ENCODE results near the gene PRKAG3.

The PRKAG3 gene

DNA sequence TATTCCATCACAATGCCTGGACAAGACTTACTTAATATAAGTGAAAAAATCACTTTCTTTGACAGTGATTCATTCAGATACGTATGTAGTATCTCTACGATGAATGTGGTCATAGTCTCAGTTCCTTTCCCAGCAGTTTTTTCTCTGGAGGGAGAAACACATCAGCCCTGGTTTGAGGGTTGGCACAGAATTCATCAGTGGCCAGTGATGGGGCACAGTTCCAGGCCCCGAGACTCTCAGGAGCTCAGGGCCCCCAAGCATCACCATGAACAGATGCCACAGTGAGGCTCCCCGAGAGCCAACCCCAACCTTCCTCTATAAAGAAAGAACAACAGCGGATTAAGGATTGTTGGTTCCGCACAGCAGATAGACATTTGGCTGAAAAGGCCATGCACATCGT lies 12.5 kb downstream of the PRKAG3 start:
- H3K27ac Mint-ChIP-seq = no peak overlapping the region
- H3K36me3 Mint-ChIP-seq = no peaks in the 10 kb centered on the region
- no peaks in the 10 kb centered on the region for H3K4me1 Mint-ChIP-seq
- H3K9me3 Mint-ChIP-seq = no peaks in the 10 kb centered on the region
- no peak overlapping the region for H3K4me3 Mint-ChIP-seq
- H3K27me3 Mint-ChIP-seq = peaks cover 41% of the 10 kb centered on the region
- no peak for ATAC-seq

DNA sequence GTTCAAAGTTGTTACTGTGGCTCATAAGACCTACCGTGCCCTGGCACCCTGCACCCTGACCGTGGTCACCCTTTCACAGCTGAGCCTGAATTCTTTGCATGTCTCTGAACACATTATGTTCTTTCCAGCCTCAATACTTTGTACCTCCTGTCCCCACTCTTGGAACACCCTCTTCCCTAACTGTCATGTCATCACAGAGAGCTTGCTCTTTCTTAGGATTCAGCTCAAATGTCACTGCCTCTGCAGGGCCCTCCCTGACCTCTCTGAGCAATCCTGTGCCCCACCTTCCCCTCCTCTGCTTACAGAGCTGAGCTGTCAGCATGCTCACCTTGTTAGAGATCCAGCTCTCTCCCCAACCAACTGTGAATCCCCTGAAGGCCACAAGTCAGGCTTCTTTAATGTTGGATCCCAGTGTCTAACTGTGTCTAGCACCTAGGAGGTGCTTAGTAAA lies 15.0 kb downstream of the PRKAG3 start:
- Mint-ChIP-seq H3K4me1 (no peaks in the 10 kb centered on the region), H3K36me3 (no peaks in the 10 kb centered on the region), H3K27me3 (peaks cover 45% of the 10 kb centered on the region), H3K9me3 (no peaks in the 10 kb centered on the region), H3K4me3 (no peak overlapping the region), H3K27ac (no peak overlapping the region)
- ATAC-seq = no peak

DNA sequence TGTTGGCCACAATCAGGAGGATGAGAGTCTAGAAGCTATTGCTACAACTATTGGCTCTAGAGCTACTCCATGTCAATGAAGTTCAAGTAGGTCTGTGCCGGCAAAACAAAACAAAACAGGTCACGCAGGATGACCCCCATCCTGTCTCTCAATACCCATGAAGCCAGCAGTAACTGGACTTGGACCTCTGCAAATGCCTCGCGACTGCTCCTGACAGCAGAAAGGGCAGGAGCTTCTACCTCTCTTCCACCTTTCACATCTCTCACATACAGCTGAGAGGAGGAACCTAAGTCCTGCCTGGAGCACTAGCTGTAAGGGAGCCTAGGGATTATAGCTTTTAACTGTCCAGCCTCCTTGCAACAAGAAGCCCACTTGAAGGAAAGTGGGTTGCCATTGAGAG lies 16.0 kb downstream of the PRKAG3 start:
- no peaks in the 10 kb centered on the region for H3K36me3 Mint-ChIP-seq
- ATAC-seq = no peak
- H3K4me1 Mint-ChIP-seq = no peaks in the 10 kb centered on the region
- H3K9me3 Mint-ChIP-seq = no peaks in the 10 kb centered on the region
- H3K27ac Mint-ChIP-seq = no peak overlapping the region
- H3K4me3 Mint-ChIP-seq = no peak overlapping the region
- peaks cover 41% of the 10 kb centered on the region for H3K27me3 Mint-ChIP-seq

DNA sequence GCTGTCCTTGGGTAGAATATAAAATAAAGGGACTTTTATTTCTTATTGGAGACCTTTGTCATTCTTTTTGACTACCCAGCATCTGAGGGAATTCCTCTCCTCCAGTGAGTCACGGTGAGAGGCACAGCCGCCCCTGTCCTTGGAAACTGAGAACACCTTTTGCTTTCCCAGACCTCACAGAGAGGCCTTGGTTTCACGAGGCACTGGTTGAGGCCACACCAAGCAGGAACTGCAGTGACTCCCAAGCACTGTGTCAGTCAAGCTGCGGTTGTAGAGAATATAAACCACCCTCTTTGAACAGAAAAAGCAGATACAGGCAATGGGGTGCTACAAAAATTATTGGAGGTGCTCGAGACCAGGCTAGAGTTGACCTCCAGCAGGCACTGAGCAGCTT lies 16.4 kb downstream of the PRKAG3 start:
- Mint-ChIP-seq H3K36me3 (no peaks in the 10 kb centered on the region), H3K4me3 (no peak overlapping the region)

DNA sequence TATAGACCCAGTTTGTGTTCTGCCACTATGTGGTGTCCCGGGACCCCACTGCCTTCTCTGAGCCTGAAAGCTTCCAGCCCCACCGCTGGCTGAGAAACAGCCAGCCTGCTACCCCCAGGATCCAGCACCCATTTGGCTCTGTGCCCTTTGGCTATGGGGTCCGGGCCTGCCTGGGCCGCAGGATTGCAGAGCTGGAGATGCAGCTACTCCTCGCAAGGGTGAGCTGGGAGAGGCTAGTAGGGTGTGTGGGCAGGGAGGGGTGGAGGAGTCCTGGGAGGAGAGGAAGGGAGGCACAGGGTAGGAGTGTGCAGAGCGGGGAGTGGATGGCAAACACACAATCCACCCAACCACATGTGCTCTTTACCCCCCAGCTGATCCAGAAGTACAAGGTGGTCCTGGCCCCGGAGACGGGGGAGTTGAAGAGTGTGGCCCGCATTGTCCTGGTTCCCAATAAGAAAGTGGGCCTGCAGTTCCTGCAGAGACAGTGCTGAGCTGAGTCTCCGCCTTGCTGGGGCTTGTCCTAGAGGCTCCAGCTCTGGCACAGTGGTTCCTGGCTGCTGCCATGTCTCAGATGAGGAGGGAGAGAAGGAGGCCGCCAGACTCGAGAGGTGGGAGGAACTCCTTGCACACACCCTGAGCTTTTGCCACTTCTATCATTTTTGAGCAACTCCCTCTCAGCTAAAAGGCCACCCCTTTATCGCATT lies 16.9 kb downstream of the PRKAG3 start:
- Mint-ChIP-seq H3K27me3 (peaks cover 38% of the 10 kb centered on the region), H3K9me3 (no peaks in the 10 kb centered on the region), H3K27ac (no peak overlapping the region), H3K4me1 (no peaks in the 10 kb centered on the region), H3K4me3 (no peak overlapping the region), H3K36me3 (no peaks in the 10 kb centered on the region)
- peak; percentile 46 for ATAC-seq

More for the DNA sequence above, 16.4 kb downstream of the PRKAG3 start:
- Mint-ChIP-seq H3K27ac (no peak overlapping the region), H3K4me1 (no peaks in the 10 kb centered on the region), H3K27me3 (peaks cover 37% of the 10 kb centered on the region), H3K9me3 (no peaks in the 10 kb centered on the region)
- ATAC-seq = no peak

DNA sequence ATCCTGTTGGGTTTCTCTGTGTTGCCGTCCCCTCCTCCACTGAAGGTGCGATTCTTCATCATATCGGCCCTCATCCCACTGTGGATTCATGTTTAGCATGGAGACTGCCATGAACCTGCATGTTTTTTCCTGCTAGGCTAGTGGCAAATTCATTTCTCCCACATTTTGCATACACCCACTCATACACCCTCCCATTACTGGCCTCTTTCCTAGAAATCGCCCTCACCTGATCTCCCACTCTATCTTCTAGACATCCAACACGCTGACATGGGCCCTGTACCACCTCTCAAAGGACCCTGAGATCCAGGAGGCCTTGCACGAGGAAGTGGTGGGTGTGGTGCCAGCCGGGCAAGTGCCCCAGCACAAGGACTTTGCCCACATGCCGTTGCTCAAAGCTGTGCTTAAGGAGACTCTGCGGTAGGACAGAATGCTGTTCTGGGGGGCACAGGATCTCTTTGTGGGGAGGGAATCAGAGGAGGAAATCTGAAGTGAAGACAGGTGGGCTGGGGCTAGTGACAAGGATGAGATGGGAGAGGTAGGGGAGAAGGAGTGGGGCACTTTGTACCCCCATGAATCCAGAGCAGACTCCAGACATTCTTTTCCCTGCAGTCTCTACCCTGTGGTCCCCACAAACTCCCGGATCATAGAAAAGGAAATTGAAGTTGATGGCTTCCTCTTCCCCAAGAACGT lies 17.7 kb downstream of the PRKAG3 start:
- H3K4me1 Mint-ChIP-seq = no peaks in the 10 kb centered on the region
- no peaks in the 10 kb centered on the region for H3K36me3 Mint-ChIP-seq
- H3K27ac Mint-ChIP-seq = no peak overlapping the region
- no peak for ATAC-seq
- H3K4me3 Mint-ChIP-seq = no peak overlapping the region
- H3K9me3 Mint-ChIP-seq = no peaks in the 10 kb centered on the region
- peaks cover 46% of the 10 kb centered on the region for H3K27me3 Mint-ChIP-seq

DNA sequence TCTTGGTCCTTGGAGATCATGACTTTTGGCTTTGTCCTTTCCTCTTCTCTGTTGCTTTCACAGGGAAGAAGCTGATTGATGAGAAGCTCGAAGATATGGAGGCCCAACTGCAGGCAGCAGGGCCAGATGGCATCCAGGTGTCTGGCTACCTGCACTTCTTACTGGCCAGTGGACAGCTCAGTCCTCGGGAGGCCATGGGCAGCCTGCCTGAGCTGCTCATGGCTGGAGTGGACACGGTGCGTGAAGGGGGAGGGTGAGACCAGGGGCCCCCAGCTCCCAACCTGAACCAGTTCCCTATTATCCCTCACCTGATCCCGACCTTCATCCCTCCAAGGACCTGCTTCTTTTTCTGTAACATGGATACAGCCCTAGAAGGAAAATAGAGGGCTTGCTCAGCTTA lies 18.7 kb downstream of the PRKAG3 start:
- no peaks in the 10 kb centered on the region for H3K9me3 Mint-ChIP-seq
- H3K4me3 Mint-ChIP-seq = no peak overlapping the region
- ATAC-seq = no peak
- H3K27ac Mint-ChIP-seq = no peak overlapping the region
- peaks cover 55% of the 10 kb centered on the region for H3K27me3 Mint-ChIP-seq
- no peaks in the 10 kb centered on the region for H3K36me3 Mint-ChIP-seq
- no peaks in the 10 kb centered on the region for H3K4me1 Mint-ChIP-seq

DNA sequence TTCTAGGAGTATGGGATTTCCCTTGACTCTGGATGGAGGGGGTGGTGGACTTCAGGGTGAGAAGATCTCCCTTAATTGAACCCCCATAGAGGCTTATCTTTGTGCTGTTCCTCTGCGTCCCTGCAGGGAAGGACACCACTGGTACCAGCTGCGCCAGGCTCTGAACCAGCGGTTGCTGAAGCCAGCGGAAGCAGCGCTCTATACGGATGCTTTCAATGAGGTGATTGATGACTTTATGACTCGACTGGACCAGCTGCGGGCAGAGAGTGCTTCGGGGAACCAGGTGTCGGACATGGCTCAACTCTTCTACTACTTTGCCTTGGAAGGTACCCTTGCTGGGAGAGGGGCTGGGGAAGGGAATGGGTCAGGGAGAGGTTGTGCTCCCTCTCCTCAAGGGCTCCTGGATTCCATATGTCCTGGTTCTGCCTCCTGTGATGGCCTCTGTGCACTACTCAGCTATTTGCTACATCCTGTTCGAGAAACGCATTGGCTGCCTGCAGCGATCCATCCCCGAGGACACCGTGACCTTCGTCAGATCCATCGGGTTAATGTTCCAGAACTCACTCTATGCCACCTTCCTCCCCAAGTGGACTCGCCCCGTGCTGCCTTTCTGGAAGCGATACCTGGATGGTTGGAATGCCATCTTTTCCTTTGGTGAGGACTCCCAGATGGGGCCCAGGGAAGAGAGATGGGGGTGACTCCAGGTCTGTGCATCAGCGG lies 19.3 kb downstream of the PRKAG3 start:
- no peaks in the 10 kb centered on the region for H3K4me1 Mint-ChIP-seq
- H3K36me3 Mint-ChIP-seq = no peaks in the 10 kb centered on the region
- no peaks in the 10 kb centered on the region for H3K9me3 Mint-ChIP-seq
- H3K27ac Mint-ChIP-seq = no peak overlapping the region
- no peak overlapping the region for H3K4me3 Mint-ChIP-seq
- ATAC-seq = no peak
- H3K27me3 Mint-ChIP-seq = peaks cover 55% of the 10 kb centered on the region

DNA sequence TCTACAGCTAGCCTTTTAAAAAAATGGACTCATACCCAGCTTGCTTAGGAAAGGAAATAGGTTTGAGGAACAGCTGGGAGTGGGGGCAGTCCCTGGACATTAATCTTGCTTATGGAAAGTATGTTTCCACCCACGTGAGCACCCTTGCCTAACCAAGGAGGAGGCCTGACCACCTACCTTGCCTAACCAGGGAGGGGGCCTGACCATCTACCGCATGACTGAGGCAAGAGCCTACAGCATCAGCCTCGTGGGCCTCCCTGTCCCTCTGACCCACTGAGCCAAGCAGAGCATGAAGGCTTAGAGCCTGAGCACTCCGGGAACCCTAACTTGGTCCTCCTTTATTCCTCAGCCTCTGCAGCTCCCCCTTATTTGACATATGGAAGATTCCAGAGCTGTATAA lies 20.2 kb downstream of the PRKAG3 start:
- Mint-ChIP-seq H3K4me3 (no peak overlapping the region), H3K9me3 (no peaks in the 10 kb centered on the region), H3K36me3 (no peaks in the 10 kb centered on the region), H3K4me1 (no peaks in the 10 kb centered on the region), H3K27me3 (peaks cover 55% of the 10 kb centered on the region), H3K27ac (no peak overlapping the region)
- ATAC-seq = no peak

DNA sequence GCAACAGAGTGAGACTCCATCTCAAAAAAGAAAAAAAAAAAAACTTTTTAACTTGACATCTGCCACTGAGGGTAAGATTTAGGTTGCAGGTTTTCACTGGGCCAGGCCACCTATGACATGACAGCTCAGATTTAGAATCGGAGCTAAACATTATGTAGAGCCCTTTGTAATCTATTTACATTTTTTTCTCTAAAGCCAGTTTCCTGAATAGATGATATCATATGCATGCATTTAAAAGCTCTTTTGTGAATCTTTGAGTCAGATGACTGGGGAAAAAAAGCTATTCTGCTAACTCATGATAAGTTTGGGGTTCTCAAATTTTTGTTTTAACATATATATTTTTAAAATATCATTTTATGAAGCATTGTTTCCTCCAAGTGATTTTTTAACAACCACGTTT lies 21.3 kb downstream of the PRKAG3 start:
- H3K27me3 Mint-ChIP-seq = peaks cover 61% of the 10 kb centered on the region
- H3K9me3 Mint-ChIP-seq = peaks cover under 1% of the 10 kb centered on the region
- no peaks in the 10 kb centered on the region for H3K36me3 Mint-ChIP-seq
- ATAC-seq = no peak
- no peak overlapping the region for H3K4me3 Mint-ChIP-seq
- H3K27ac Mint-ChIP-seq = no peak overlapping the region
- no peaks in the 10 kb centered on the region for H3K4me1 Mint-ChIP-seq

DNA sequence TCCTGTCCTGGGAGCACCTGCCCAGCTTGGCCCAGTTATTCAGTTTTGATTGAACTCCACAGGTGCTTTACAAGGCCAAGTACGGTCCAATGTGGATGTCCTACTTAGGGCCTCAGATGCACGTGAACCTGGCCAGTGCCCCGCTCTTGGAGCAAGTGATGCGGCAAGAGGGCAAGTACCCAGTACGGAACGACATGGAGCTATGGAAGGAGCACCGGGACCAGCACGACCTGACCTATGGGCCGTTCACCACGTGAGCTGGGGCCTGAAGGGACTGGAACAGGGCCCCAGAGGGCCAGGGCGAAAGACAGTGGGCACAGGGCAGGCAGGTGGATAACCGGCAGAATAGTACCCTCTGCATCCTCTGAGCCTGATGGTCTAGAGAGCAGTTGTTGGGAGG lies 22.1 kb downstream of the PRKAG3 start:
- Mint-ChIP-seq H3K4me1 (no peaks in the 10 kb centered on the region), H3K4me3 (no peak overlapping the region), H3K27me3 (peaks cover 66% of the 10 kb centered on the region), H3K9me3 (peaks cover 6% of the 10 kb centered on the region), H3K27ac (no peak overlapping the region), H3K36me3 (no peaks in the 10 kb centered on the region)
- no peak for ATAC-seq

DNA sequence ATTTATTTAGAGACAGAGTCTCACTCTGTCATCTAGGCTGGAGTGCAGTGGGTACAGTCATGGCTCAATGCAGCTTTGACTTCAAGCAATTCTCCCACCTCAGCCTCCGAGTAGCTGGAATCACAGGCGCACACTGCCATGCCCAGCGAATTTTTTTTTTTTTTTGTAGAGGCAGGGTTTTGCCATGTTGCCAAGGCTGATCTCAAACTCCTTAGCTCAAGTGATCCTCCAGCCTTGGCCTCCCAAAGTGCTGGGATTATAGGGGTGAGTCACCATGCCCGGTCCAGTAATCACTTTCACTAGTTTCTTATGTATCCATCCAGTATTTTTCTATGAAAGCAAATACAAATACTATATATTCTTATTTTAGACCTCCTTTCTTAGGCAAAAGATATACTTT lies 24.0 kb downstream of the PRKAG3 start:
- no peak overlapping the region for H3K27ac Mint-ChIP-seq
- no peaks in the 10 kb centered on the region for H3K36me3 Mint-ChIP-seq
- H3K4me3 Mint-ChIP-seq = no peak overlapping the region
- H3K27me3 Mint-ChIP-seq = peaks cover 48% of the 10 kb centered on the region
- no peak for ATAC-seq
- no peaks in the 10 kb centered on the region for H3K4me1 Mint-ChIP-seq
- peaks cover 6% of the 10 kb centered on the region for H3K9me3 Mint-ChIP-seq

DNA sequence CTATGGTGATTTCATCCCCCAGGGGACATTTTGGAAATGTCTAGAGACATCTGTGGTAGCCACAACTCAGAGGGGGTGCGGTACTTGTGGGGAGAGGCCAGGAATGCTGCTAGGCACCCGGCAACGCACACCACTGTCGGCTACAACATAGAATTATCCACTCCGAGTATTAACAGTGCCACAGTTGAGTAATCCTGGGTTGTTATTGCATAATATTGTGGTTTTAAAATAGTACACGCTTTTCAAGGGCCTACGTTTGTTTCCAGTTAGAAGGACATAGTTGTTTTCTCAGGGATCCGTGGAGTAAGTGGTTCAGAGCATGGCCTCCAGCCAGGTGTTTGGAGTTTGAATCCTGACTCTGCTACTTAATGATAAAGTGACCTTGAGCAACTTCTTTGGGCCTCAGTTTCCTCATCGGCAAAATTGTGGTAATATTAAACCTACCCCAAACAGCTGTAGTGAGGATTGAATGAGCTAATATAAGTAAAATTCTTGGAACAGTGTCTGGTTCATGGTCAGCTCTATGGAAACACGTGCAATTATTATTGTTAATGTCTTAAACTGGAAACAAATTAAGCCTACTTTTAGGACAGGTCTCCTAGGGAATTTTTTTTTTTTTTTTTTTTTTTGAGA lies 25.1 kb downstream of the PRKAG3 start:
- no peaks in the 10 kb centered on the region for H3K36me3 Mint-ChIP-seq
- H3K4me3 Mint-ChIP-seq = no peak overlapping the region
- H3K27ac Mint-ChIP-seq = no peak overlapping the region
- ATAC-seq = no peak
- H3K9me3 Mint-ChIP-seq = peaks cover 6% of the 10 kb centered on the region
- peaks cover 36% of the 10 kb centered on the region for H3K27me3 Mint-ChIP-seq
- H3K4me1 Mint-ChIP-seq = no peaks in the 10 kb centered on the region

DNA sequence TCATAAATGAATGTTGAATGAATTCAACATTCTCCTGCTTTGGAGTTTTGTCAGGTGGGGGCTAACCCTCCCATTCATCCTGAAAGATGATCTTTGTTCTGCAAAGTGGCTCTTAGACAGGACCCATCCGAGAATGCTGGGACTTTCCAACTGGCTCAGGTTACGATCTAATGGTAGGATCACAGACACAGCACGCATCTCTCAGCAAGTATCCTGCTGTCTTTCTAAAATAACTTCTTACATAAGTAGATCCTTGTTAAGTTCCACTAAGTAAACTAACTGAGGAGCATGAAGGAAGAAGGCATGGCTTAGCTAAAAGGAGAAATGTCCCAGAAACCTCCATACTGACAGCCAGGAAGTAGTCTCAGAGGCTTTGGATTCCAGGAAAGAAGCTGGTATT lies 26.0 kb downstream of the PRKAG3 start:
- H3K27ac Mint-ChIP-seq = no peak overlapping the region
- no peak for ATAC-seq
- H3K9me3 Mint-ChIP-seq = peaks cover 6% of the 10 kb centered on the region
- H3K4me1 Mint-ChIP-seq = no peaks in the 10 kb centered on the region
- peaks cover 32% of the 10 kb centered on the region for H3K27me3 Mint-ChIP-seq
- H3K36me3 Mint-ChIP-seq = no peaks in the 10 kb centered on the region
- no peak overlapping the region for H3K4me3 Mint-ChIP-seq

DNA sequence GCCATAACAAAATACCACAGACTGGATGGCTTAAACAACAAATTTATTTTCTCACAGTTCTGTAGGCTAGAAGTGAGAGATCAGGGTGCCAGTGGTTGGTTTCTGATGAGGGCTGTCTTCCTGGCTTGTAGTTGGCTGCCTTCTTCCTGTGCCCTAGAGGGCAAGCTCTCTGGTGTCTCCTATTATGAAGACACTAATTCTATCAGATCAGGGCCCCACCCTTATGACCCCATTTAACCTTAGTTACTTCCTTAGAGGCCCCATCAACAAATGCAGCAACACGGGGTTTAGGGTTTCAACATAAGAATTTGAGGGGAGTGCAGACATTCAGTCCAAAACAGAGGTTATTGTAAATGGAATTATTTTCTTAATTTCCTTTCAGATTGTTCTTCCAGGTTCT lies 26.8 kb downstream of the PRKAG3 start:
- Mint-ChIP-seq H3K9me3 (peaks cover 6% of the 10 kb centered on the region), H3K36me3 (no peaks in the 10 kb centered on the region), H3K27ac (no peak overlapping the region), H3K4me3 (no peak overlapping the region), H3K27me3 (peaks cover 35% of the 10 kb centered on the region), H3K4me1 (no peaks in the 10 kb centered on the region)
- no peak for ATAC-seq

All from stimulated activated memory B cell treated with anti-CD40 and anti-IgM and Interleukin-4, amounts not matched to agents 10 μg/mL and 1 μg/mL and 100 μg/mL, for 72 hours (primary cell).